ENCODE data around the gene ASPN. TPM values are rescaled to one million over a fixed set of nuclear protein-coding genes. Genes with fewer than 3 reads are reported as not detected.

Gene ASPN
- total RNA-seq, 4 donors from 2014 or later, result 1.5 to 102 (median 3.9) TPM

- Histone ChIP-seq H3K36me3 (no peaks in the 10 kb centered on the region), H3K4me3 (no peak overlapping the region), H3K27me3 (no peaks in the 10 kb centered on the region), H3K9me3 (no peaks in the 10 kb centered on the region), H3K27ac (peak overlapping the region; percentile 58 to 83 (median 69)), H3K4me1 (peaks cover 11 to 37% (median 19%) of the 10 kb centered on the region in 4 donors)
- no peak for DNase-seq
- 98% methylated on average over 2 of the region's 2 CpGs; no CpG with 5 or more reads in 1 of the 2 donors for WGBS, 2 donors (ENCODE audit: low coverage in 1 of 2)
- intact Hi-C loops (cut with DNase I; ENCODE audit: low total_unique reads), result loop anchor here (10.0 kb wide), 1 partner anchor 110 kb away; no protein-coding TSS in a partner anchor
- in situ Hi-C loops (cut with MboI; ENCODE audit: low pct_ligation_motif_present in 1 of 4, low pct_unique_long_range_greater_than_20kb in 1 of 4, low sequenced_read_pairs in 3 of 4), result loop anchor here in 1 of 4 donors (10.0 kb wide), 1 partner anchor 130 kb away; no protein-coding TSS in a partner anchor
- TF ChIP-seq, protein P1, sequence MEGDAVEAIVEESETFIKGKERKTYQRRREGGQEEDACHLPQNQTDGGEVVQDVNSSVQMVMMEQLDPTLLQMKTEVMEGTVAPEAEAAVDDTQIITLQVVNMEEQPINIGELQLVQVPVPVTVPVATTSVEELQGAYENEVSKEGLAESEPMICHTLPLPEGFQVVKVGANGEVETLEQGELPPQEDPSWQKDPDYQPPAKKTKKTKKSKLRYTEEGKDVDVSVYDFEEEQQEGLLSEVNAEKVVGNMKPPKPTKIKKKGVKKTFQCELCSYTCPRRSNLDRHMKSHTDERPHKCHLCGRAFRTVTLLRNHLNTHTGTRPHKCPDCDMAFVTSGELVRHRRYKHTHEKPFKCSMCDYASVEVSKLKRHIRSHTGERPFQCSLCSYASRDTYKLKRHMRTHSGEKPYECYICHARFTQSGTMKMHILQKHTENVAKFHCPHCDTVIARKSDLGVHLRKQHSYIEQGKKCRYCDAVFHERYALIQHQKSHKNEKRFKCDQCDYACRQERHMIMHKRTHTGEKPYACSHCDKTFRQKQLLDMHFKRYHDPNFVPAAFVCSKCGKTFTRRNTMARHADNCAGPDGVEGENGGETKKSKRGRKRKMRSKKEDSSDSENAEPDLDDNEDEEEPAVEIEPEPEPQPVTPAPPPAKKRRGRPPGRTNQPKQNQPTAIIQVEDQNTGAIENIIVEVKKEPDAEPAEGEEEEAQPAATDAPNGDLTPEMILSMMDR (IDR thresholded peaks at IDR 0.05), result no peak
- TF ChIP-seq POLR2A (IDR thresholded peaks at IDR 0.05), result no peak
- TF ChIP-seq EP300 (IDR thresholded peaks at IDR 0.05; ENCODE audit: low read depth), result no peak
- TF ChIP-seq POLR2AphosphoS5 (IDR thresholded peaks at IDR 0.05), result no peak
Measured at GRCh38 chr9:92504881-92505280, 22.6 kb upstream of the ASPN start.

- in situ Hi-C loops (cut with MboI; ENCODE audit: low pct_ligation_motif_present in 1 of 4, low pct_unique_long_range_greater_than_20kb in 1 of 4, low sequenced_read_pairs in 3 of 4) (loop anchor here in 1 of 4 donors (10.0 kb wide), 1 partner anchor 132 kb away; no protein-coding TSS in a partner anchor), intact Hi-C loops (cut with DNase I; ENCODE audit: low total_unique reads) (loop anchor here (10.0 kb wide), 1 partner anchor 112 kb away; no protein-coding TSS in a partner anchor)
- no peak for DNase-seq
- Histone ChIP-seq H3K36me3 (no peaks in the 10 kb centered on the region), H3K4me1 (peaks cover 8 to 35% (median 16%) of the 10 kb centered on the region in 4 donors), H3K27ac (no peak overlapping the region), H3K9me3 (no peaks in the 10 kb centered on the region), H3K4me3 (no peak overlapping the region), H3K27me3 (no peaks in the 10 kb centered on the region)
- TF ChIP-seq EP300 (IDR thresholded peaks at IDR 0.05; ENCODE audit: low read depth) (no peak), POLR2AphosphoS5 (IDR thresholded peaks at IDR 0.05) (no peak), POLR2A (IDR thresholded peaks at IDR 0.05) (no peak)
- TF ChIP-seq, protein P1 (IDR thresholded peaks at IDR 0.05), result no peak
- WGBS, 2 donors (ENCODE audit: low coverage in 1 of 2), result 82 to 100% methylated on average over 1 to 2 of the region's 2 CpGs
Measured at GRCh38 chr9:92503156-92503555, 20.9 kb upstream of the ASPN start.

DNA sequence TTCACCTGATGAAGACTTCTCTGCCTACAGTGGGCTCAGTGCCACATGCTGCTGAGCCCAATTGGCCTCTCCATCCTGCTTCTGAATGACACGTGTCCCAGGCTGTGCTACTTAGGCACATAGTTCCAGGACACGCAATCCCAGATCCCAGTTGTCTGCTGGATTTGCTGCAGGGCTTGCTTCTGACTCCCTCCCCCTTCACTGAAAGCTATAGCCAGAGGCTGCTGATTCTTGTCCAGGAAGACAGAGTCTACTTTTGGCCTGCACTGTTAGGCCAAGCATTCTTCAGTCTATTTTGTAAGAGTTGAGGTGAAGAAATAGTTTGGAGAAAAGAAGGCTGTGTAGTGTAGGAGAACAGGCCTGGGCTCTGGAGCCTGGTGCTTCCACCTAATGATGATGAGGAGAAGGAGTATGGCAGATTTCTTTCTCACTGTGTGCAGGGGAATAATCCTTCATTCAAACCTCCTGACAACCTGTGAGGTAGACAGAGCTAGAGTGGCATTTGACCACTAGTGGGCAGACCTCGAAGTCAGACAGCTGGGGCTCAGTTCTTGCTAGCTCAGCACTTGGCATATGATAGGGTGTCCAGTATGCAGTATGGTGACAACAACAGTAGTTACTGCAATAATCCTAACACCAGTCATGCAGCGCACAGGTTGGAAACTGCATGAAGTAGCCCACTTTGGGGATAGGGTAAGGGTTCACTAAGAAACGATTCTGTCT is 19.5 kb upstream of the ASPN start:
- peak overlapping the region; percentile 52 to 75 (median 60) for H3K27ac ChIP-seq
- no peaks in the 10 kb centered on the region for H3K9me3 ChIP-seq
- TF ChIP-seq POLR2AphosphoS5 (IDR thresholded peaks at IDR 0.05) (peak in 2 of 3 donors; percentile 25 to 54), POLR2A (IDR thresholded peaks at IDR 0.05) (no peak), EP300 (IDR thresholded peaks at IDR 0.05; ENCODE audit: low read depth) (no peak)
- TF ChIP-seq, protein P1 (IDR thresholded peaks at IDR 0.05), result peak; percentile 36 to 48 (median 42)
- in situ Hi-C loops (cut with MboI; ENCODE audit: low pct_ligation_motif_present in 1 of 4, low pct_unique_long_range_greater_than_20kb in 1 of 4, low sequenced_read_pairs in 3 of 4) (loop anchor here in 1 of 4 donors (10.0 kb wide), 1 partner anchor 133 kb away; no protein-coding TSS in a partner anchor), intact Hi-C loops (cut with DNase I; ENCODE audit: low total_unique reads) (loop anchor here (10.0 kb wide), 1 partner anchor 113 kb away; no protein-coding TSS in a partner anchor)
- H3K36me3 ChIP-seq, result no peaks in the 10 kb centered on the region
- WGBS, 2 donors (ENCODE audit: low coverage in 1 of 2), result 70 to 76% methylated on average over 2 to 5 of the region's 5 CpGs
- no peak overlapping the region for H3K4me3 ChIP-seq
- H3K27me3 ChIP-seq, result no peaks in the 10 kb centered on the region
- H3K4me1 ChIP-seq, result peaks cover 4 to 21% (median 4%) of the 10 kb centered on the region in 4 donors
- DNase-seq, result peak; percentile 26

GRCh38 chr9:92500725-92501124 is 18.4 kb upstream of the ASPN start:
- intact Hi-C loops (cut with DNase I; ENCODE audit: low total_unique reads), result loop anchor here (10.0 kb wide), 1 partner anchor 114 kb away; no protein-coding TSS in a partner anchor
- WGBS, 2 donors (ENCODE audit: low coverage in 1 of 2), result 95 to 100% methylated on average over 4 to 5 of the region's 5 CpGs

More at GRCh38 chr9:92500725-92501124, 18.4 kb upstream of the ASPN start:
- peak overlapping the region in 3 of 4 donors; percentile 58 to 75 (median 62) for H3K27ac ChIP-seq
- in situ Hi-C loops (cut with MboI; ENCODE audit: low pct_ligation_motif_present in 1 of 4, low pct_unique_long_range_greater_than_20kb in 1 of 4, low sequenced_read_pairs in 3 of 4), result loop anchor here in 1 of 4 donors (10.0 kb wide), 1 partner anchor 134 kb away; no protein-coding TSS in a partner anchor
- H3K4me1 ChIP-seq, result peaks cover 0 to 14% (median 2%) of the 10 kb centered on the region in 4 donors
- no peaks in the 10 kb centered on the region for H3K27me3 ChIP-seq
- no peak for DNase-seq
- no peaks in the 10 kb centered on the region for H3K9me3 ChIP-seq
- H3K4me3 ChIP-seq, result no peak overlapping the region
- TF ChIP-seq, protein P1 (IDR thresholded peaks at IDR 0.05), result no peak
- TF ChIP-seq POLR2AphosphoS5 (IDR thresholded peaks at IDR 0.05), result no peak
- no peak for TF ChIP-seq EP300 (IDR thresholded peaks at IDR 0.05; ENCODE audit: low read depth)
- no peak for TF ChIP-seq POLR2A (IDR thresholded peaks at IDR 0.05)
- no peaks in the 10 kb centered on the region for H3K36me3 ChIP-seq

All from transverse colon (tissue), 4 donors.